NOMO-1 (cell line): Measurements from ENCODE around the gene CNTFR.

Source experiments
- DNase-seq, 2 experiments: peaks; one replicate each; lab custom pipeline; 2025; ENCODE audit not compliant: unreplicated experiment in 2 of 2; lab: John Stamatoyannopoulos, UW

The CNTFR gene

GRCh38 chr9:34573599-34574325 lies 15.8 kb downstream of the CNTFR start:
- no peak for DNase-seq

DNA sequence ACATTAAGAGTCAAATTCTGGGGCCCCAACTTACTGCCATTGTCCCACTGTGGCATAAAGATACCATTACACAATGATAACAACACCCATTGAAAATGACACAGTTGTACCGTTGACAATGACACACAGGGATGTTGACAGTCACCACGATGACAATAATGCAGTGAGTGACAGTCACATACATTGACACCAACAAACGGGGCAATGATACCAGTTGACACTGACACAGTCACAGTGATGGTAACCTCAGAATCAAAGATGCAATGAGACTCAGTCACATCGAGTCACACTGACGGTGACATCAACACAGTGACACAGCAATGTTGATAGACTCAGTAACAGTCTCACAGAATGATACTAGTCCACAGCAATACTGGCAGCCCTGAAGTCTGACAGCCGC lies 16.9 kb downstream of the CNTFR start:
- DNase-seq = no peak

DNA sequence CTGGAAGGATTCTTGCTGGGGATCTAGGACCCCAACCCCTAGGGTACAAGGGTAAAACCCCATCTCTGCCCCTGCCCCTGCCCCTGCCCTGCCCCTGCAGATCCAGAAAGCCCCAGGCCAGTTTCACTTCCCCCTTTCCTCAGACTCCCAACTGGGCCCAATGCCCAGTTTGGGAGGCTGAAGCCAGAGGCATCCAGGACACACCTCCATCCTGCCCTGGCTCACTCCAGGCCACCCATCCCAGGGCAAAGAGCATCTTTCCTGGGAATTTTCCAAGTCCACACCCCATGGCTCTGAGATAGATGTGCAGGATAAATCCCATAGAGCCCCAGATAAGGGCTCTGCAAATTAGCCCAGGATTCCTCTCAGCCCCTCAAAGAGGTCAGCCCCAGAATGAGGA lies 17.4 kb downstream of the CNTFR start:
- DNase-seq = no peak

- DNase-seq = no peak
Observed at GRCh38 chr9:34571481-34571810, 18.1 kb downstream of the CNTFR start.

- DNase-seq = no peak
Observed at GRCh38 chr9:34570809-34571480, 18.6 kb downstream of the CNTFR start.

- DNase-seq = no peak
Observed at GRCh38 chr9:34570376-34570775, 19.1 kb downstream of the CNTFR start.

GRCh38 chr9:34568774-34569173 lies 20.8 kb downstream of the CNTFR start:
- DNase-seq = no peak

GRCh38 chr9:34568133-34568532 lies 21.4 kb downstream of the CNTFR start:
- DNase-seq = no peak

- DNase-seq = no peak
Observed at GRCh38 chr9:34566972-34567371, 22.6 kb downstream of the CNTFR start.

DNA sequence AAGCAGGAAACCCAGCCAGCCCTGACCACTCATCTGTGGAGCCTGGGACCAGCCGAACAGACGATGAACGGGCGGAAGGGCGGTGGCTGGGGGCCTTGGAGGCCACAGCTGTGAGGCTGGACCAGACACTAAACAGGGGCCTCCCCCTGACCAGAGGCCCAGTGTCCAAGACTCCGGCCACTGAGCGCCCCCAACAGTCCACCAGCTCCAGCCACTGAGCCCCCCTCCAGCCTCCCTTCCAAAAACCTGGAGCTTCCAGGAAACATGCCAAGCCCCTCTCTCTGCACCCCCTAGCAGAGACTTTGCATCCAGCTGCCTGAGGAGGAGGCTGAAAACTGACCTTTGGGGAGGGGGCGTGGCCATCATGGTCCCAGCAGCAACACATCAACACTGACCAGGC lies 23.2 kb downstream of the CNTFR start:
- DNase-seq = no peak

- no peak for DNase-seq
Observed at GRCh38 chr9:34565856-34566255, 23.7 kb downstream of the CNTFR start.

DNA sequence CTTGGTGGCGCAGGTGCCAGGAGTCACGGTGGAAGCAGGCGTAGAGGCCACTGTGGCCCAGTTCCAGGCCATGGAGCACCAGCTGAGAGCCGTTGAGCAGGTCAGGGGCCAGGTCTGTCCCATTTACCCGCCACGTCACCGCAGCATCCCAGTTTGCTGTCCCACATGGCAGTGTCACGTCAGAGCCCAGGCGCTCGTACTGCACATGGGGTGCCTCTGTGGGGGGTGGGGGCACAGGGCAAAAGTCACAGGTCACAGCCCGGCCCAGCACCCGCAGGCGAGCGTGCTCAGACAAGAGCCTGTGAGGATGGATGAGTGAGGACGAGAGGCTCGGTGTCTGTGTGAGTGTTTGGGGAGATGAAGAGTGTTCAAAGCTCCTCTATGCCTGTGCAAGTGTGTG lies 24.9 kb downstream of the CNTFR start:
- no peak for DNase-seq

DNA sequence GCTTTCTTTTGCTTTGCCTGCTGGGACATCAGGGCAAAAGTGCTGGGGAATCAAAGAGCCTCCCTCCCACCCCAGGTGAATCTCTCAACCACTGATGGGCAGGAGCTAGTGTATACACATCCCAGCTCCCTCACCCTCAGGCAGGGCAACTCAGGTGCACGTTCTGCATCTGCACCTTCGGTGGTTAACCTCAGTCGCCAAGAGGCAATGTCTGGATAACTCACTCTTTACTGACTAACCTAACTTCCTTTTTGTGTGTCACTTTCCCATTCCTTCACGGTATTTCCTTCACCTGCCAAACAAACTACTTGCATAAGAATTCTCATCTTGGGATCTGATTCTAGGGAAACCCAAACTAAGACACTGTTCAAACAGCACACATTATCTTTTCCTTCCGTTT lies 26.3 kb downstream of the CNTFR start:
- no peak for DNase-seq

DNA sequence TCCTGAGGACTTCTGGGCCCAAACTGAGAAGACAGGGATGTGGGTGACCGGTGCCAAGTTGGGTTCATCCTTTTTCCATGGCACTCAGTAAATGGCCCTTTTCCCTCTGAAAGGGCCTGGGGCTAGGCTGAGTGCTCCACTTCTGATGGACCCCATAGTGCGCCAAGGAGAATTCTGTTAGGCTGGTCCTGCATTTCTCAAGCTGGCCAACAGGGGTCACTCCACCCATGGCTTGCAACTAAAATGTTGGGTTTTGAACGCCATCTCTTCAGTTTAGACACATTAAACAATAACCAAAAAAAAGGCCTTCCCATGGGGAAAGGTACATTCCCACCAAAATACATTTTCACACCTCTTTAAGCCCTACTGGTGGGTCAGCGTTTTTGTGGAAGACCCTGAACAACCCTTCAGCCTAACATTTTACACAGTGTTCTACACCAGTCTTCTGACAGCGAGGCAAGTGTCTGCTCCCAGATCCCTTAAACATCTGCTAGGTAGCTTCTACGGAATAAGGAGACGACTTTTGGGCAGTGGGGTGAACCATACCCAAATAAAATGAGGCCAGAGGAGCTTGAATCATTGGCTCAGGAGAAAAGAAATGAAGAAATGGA lies 27.3 kb downstream of the CNTFR start:
- no peak for DNase-seq

- no peak for DNase-seq
Observed at GRCh38 chr9:34560599-34561214, 28.8 kb downstream of the CNTFR start.

DNA sequence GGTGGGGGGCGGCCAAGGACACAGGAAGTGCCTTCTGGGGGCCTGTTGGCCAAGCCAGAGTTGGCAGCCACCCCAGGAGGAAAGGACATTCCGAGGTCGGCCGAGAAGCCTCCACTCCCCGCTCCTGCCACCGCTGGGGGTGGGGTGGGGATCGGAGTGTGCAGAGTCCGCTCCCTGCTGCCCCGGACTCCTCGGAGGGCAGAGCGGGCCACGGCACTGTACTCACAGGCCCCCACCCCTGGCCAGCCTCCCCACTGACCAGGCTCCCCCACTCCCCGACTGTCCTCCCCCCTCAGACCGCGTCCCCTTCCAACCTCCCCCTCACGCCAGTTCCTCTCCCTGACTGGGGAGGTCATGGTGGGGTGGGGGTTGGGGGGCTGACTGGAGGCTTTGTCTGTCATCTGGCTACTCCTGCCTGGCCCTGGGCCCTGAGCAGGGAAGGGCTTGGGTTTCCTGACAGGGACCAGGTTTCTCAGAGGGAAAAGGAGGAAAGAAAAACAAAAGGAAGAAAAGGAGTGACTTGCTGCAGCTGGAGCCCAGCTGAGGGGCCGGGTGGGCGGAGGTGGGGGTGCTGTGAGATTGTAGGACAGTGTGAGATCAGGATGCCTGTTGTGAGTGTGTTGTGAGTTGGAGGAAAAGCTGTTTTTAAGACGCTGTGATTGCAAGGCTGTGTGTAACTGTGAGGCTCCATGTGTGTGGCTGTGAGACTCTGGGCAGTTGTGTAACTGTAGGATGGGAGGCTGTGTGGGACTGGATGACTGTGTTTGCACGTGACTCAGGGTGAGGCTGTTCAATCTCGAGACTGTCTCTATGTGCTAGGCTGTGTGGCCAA lies 29.7 kb downstream of the CNTFR start:
- no peak for DNase-seq

- DNase-seq = no peak
Observed at GRCh38 chr9:34558919-34559623, 30.5 kb downstream of the CNTFR start.

DNA sequence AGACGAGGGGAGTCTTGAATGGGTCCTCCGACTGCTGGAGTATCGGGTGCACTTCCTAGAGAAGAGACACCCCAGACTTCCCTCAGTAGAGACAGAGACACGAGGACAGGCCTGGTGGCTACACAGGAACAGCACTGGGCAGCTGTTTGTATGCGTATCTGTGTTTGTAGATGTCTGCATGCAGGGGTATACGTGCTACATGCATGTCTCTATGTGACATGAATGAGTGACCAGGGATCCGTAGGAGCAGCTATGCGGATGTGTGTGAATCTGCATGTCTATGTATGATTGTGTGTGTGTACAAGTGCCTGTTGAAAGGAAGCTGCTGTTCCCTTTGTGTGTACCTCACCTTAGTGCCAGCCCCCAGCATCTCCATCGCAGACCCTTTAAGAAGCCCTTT lies 31.2 kb downstream of the CNTFR start:
- no peak for DNase-seq

- no peak for DNase-seq
Observed at GRCh38 chr9:34557426-34558321, 31.9 kb downstream of the CNTFR start.
